Endodermal cell (in vitro differentiated cells): ENCODE measurements around the gene KMT2B. TPM values are rescaled to one million over a fixed set of nuclear protein-coding genes. Genes with fewer than 3 reads are reported as not detected.

ENCODE experiments used
- DNase-seq: peaks from one replicate; pipeline ENCODE4 v3.0.0-alpha.2; 2017
- H3K27ac ChIP-seq: 2 replicates; pipeline ENCODE4 v1.5.1; 2013; ENCODE audit warnings: mild to moderate bottlenecking, low read depth, low read length, moderate library complexity
- H3K27me3 ChIP-seq: 2 replicates; pipeline ENCODE4 v1.6.1; 2013; ENCODE audit warnings: mild to moderate bottlenecking, low read length, moderate library complexity; ENCODE audit not compliant: insufficient read depth, control insufficient read depth, poor library complexity, severe bottlenecking
- H3K36me3 ChIP-seq: 2 replicates; pipeline ENCODE4 v1.7.0; 2013; ENCODE audit warnings: mild to moderate bottlenecking, low read length, moderate library complexity; ENCODE audit not compliant: control insufficient read depth, insufficient read depth
- H3K4me1 ChIP-seq: one replicate; pipeline ENCODE4 v1.7.0; 2013; ENCODE audit warnings: low read length; ENCODE audit not compliant: control insufficient read depth, insufficient read depth
- H3K4me3 ChIP-seq: 2 replicates; pipeline ENCODE4 v1.5.1; 2013; ENCODE audit warnings: mild to moderate bottlenecking, low read length, moderate library complexity
- H3K9ac ChIP-seq: 2 replicates; pipeline ENCODE4 v1.6.1; 2013; ENCODE audit warnings: mild to moderate bottlenecking, low read length, moderate library complexity; ENCODE audit not compliant: poor library complexity, severe bottlenecking; ENCODE audit errors: extremely low read depth
- H3K9me3 ChIP-seq: 2 replicates; pipeline ENCODE4 v1.6.1; 2013; ENCODE audit warnings: mild to moderate bottlenecking, low read length, moderate library complexity; ENCODE audit not compliant: control insufficient read depth
- H3K27ac Mint-ChIP-seq: 2 replicates; pipeline ENCODE4 v1.8.0; 2020; ENCODE audit warnings: mixed read lengths
- H3K27me3 Mint-ChIP-seq: 2 replicates; pipeline ENCODE4 v1.8.0; 2021; ENCODE audit warnings: mild to moderate bottlenecking, mixed read lengths; ENCODE audit not compliant: insufficient read depth
- H3K36me3 Mint-ChIP-seq: 2 replicates; pipeline ENCODE4 v1.8.0; 2020; ENCODE audit warnings: low read depth, mixed read lengths
- H3K4me1 Mint-ChIP-seq: 2 replicates; pipeline ENCODE4 v1.8.0; 2020; ENCODE audit warnings: mixed read lengths
- H3K4me3 Mint-ChIP-seq: 2 replicates; pipeline ENCODE4 v1.8.0; 2020; ENCODE audit warnings: mild to moderate bottlenecking, moderate library complexity, mixed read lengths
- H3K9me3 Mint-ChIP-seq: 2 replicates; pipeline ENCODE4 v1.8.0; 2020; ENCODE audit warnings: mild to moderate bottlenecking, mixed read lengths
- CTCF ChIP-seq: fragments of 200-600 bp; sonication (generic); conservative IDR thresholded peaks from 2 replicates; pipeline ENCODE4 v1.5.0; 2021; ENCODE audit warnings: antibody characterized with exemption, mild to moderate bottlenecking
- WGBS, 2 experiments: methylation state at CpG; one replicate each; pipeline versions ENCODE4 v1.1.5 to v1.1.7; 2013; ENCODE audit warnings: missing lambda C conversion rate in 2 of 2, mixed read lengths in 1 of 2; ENCODE audit not compliant: insufficient coverage in 1 of 2, insufficient read length in 1 of 2; 5-methylcytosine and 5-hydroxymethylcytosine counted together
- total RNA-seq, 2 donors: library from RNA; stranded (reverse); fragmentation: NEBNext Ultra II Directional in 1 of 2; extraction: Animal tissue kit (Norgen Biotek cat#: 25700) in 1 of 2; gene quantifications; 2 replicates in 1 of 2; 3 replicates in 1 of 2; pipeline ENCODE4 v1.2.1, GENCODE V29; 2021

KMT2B gene
- total RNA-seq, 2 donors from 2014 or later, result 48.1 to 54.0 TPM

DNA sequence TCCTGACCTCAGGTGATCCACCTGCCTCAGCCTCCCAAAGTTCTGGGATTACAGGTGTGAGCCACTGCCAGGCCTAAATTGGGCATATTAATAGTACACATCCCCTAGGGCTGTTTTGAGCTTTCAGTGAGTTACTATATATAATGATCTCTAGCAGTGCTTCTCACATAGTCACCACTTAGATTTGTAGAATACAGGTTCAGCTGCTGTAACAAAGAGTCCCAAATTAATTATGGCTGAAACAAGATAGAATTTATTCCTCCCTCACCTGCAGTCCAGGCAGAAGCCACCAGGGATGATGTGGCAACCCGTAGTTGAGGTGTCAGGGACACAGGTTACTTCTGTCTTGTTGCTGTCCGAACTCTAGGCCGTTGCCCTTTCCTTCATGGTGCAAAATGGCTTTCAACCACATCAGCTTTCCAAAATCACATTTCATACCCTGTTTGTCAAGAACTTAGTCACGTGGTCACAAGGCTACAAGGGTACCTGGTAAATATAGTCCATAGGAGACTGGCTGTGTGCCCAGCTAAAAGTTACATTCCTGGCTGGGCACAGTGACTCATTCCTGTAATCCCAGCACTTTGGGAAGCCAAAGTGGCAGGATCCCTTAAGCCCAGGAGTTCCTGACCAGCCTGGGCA is 43.0 kb downstream of the KMT2B start:
- H3K27me3 Mint-ChIP-seq, result peaks cover 11% of the 10 kb centered on the region
- 95 to 98% methylated on average over 4 of the region's 4 CpGs for WGBS, 2 experiments
- H3K4me1 Mint-ChIP-seq, result peaks cover 5% of the 10 kb centered on the region
- H3K9me3 Mint-ChIP-seq, result no peaks in the 10 kb centered on the region
- no peaks in the 10 kb centered on the region for H3K4me1 ChIP-seq
- no peaks in the 10 kb centered on the region for H3K9me3 ChIP-seq
- no peak for DNase-seq
- H3K36me3 ChIP-seq, result peaks cover 27% of the 10 kb centered on the region
- no peak for TF ChIP-seq CTCF
- H3K27ac ChIP-seq, result no peak overlapping the region
- H3K27me3 ChIP-seq, result no peaks in the 10 kb centered on the region
- no peak overlapping the region for H3K4me3 ChIP-seq
- H3K4me3 Mint-ChIP-seq, result no peak overlapping the region
- no peak overlapping the region for H3K9ac ChIP-seq
- H3K36me3 Mint-ChIP-seq, result peaks cover 29% of the 10 kb centered on the region
- no peak overlapping the region for H3K27ac Mint-ChIP-seq

DNA sequence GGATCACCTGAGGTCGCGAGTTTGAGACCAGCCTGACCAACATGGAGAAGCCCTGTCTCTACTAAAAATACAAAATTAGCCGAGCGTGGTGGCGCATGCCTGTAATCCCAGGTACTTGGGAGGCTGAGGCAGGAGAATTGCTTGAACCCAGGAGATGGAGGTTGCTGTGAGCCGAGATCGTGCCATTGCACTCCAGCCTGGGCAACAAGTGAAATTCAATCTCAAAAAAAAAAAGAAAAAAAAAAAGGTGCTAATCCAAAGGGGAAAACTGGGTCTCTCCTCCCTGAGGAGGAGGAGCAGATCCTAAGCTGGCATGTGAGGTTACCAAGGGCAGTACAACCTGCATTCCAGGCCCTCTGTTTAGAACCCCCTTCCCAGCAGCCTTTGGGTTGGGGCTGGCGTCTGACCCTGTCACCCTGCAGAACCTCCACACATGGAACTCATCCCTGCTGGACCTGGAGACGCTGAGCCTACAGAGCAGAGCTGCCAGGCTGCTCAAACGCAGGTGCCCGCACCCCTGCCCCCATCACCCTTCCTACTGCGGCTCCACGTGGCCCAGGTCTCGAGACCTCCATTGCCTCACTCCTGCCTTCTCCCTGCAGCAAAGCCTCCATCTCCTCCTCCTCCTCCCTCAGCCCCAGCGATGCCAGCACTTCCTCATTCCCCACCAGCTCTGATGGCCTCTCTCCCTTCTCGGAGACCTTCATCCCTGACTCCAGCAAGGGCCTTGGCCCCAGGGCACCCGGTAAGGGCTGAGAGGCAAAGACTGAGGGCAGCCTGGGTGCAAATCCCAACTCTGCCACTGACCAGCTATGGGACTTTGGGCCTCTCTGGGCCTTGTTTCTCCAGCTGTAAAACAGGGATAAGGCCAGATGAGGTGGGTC is 46.9 kb downstream of the KMT2B start:
- TF ChIP-seq CTCF, result no peak
- Histone ChIP-seq H3K4me1 (peaks cover 2% of the 10 kb centered on the region), H3K27ac (no peak overlapping the region), H3K9ac (no peak overlapping the region), H3K4me3 (no peak overlapping the region), H3K9me3 (no peaks in the 10 kb centered on the region), H3K36me3 (peaks cover 38% of the 10 kb centered on the region), H3K27me3 (no peaks in the 10 kb centered on the region)
- Mint-ChIP-seq H3K4me3 (no peak overlapping the region), H3K9me3 (no peaks in the 10 kb centered on the region), H3K4me1 (peaks cover 3% of the 10 kb centered on the region), H3K27ac (no peak overlapping the region), H3K27me3 (no peaks in the 10 kb centered on the region), H3K36me3 (peaks cover 37% of the 10 kb centered on the region)
- WGBS, 2 experiments, result 93% methylated on average over 9 to 17 of the region's 17 CpGs
- DNase-seq, result no peak

GRCh38 chr19:35766571-35767104 is 48.8 kb downstream of the KMT2B start:
- peaks cover 28% of the 10 kb centered on the region for H3K36me3 Mint-ChIP-seq
- Histone ChIP-seq H3K27me3 (no peaks in the 10 kb centered on the region), H3K9ac (no peak overlapping the region), H3K27ac (no peak overlapping the region), H3K36me3 (peaks cover 25% of the 10 kb centered on the region), H3K4me1 (peaks cover 2% of the 10 kb centered on the region), H3K4me3 (no peak overlapping the region), H3K9me3 (no peaks in the 10 kb centered on the region)
- no peaks in the 10 kb centered on the region for H3K9me3 Mint-ChIP-seq
- TF ChIP-seq CTCF, result no peak
- peak; percentile 49 for DNase-seq
- H3K4me1 Mint-ChIP-seq, result peaks cover 3% of the 10 kb centered on the region
- H3K27ac Mint-ChIP-seq, result no peak overlapping the region
- no peak overlapping the region for H3K4me3 Mint-ChIP-seq
- H3K27me3 Mint-ChIP-seq, result peaks cover 2% of the 10 kb centered on the region
- 88 to 92% methylated on average over 4 to 11 of the region's 11 CpGs for WGBS, 2 experiments
